SK-N-MC (cell line): ENCODE data around the gene HIP1.

Experiments used
- EZH2 ChIP-seq: fragments of 200-600 bp; sonication (generic); IDR thresholded peaks from one replicate; pipeline ENCODE4 v1.6.1; 2017; ENCODE audit warnings: antibody characterized with exemption
- POLR2AphosphoS5 ChIP-seq: IDR thresholded peaks from 2 replicates; pipeline ENCODE4 v1.6.1; 2012; ENCODE audit warnings: mild to moderate bottlenecking, low read depth, low read length, borderline replicate concordance

DNA sequence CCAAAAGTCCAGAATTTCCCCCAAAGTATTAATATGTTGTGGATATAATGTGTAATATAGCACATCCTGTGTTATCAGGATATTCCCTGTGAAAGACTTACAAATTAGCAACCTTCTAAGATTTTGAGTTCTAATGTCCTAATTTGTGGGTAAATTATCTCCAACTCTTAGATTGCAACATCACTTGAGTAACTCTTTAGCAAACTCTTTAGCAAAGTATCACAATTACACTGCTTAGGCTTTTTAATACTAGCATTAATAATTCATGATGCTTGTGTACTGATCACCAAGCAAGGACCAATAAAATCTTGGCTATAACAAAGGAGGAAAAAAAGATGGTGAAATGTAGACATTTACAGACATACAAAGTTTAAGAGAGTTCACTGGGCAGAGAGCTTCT is 27.7 kb downstream of the HIP1 start:
- no peak for TF ChIP-seq POLR2AphosphoS5
- no peak for TF ChIP-seq EZH2
